GM21576 (cell line): ENCODE measurements around the gene THADA.

Experiments used
- ATAC-seq: cut with Tn5 transposase; IDR thresholded peaks from one replicate; pipeline ENCODE4 v1.9.1; 2021; ENCODE audit warnings: mild to moderate bottlenecking, moderate library complexity; ENCODE audit not compliant: unreplicated experiment

The THADA gene

GRCh38 chr2:43361286-43361685 is 234.6 kb downstream of the THADA start:
- ATAC-seq: no peak

DNA sequence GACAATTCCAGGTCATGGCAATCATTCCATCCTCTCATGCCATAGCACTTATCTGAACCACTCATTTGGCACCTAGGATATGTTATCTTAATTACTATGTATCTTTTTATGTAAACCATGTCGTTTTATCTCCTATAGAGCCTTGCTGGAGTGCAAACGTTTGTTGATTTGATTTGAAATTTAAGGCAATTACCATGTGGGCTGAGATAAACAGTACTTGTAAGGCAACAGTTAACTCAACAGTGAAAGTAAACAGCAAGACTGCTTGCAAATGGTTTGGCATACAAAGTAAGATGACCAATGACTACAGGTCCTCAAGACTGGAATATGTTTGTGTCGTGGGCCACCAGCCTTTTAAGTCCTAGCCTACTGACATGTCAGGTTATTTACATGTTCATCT is 235.7 kb downstream of the THADA start:
- ATAC-seq: no peak

- ATAC-seq: no peak
Observed at GRCh38 chr2:43358410-43359201, 237.2 kb downstream of the THADA start.

- no peak for ATAC-seq
Observed at GRCh38 chr2:43356774-43357173, 239.1 kb downstream of the THADA start.

DNA sequence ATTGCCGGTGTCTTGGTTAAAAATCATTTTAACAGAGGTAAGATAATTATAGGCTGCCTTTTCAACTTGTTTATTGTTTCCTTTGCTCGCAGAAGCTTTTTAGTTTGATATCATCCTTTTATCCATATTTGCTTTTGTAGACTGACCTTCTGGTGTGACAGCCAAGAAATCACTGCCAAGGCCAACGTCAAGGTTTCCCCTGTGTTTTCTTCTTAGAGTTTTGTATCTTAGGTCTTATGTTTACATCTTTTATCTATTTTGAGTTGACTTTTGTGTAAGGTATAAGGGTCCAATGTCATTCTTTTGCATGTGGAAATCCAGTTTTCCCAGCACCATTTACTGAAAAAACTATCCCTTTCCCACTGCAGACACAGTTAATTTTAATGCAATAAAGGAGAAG is 240.4 kb downstream of the THADA start:
- ATAC-seq: no peak

- ATAC-seq: no peak
Observed at GRCh38 chr2:43349904-43350303, 245.9 kb downstream of the THADA start.

DNA sequence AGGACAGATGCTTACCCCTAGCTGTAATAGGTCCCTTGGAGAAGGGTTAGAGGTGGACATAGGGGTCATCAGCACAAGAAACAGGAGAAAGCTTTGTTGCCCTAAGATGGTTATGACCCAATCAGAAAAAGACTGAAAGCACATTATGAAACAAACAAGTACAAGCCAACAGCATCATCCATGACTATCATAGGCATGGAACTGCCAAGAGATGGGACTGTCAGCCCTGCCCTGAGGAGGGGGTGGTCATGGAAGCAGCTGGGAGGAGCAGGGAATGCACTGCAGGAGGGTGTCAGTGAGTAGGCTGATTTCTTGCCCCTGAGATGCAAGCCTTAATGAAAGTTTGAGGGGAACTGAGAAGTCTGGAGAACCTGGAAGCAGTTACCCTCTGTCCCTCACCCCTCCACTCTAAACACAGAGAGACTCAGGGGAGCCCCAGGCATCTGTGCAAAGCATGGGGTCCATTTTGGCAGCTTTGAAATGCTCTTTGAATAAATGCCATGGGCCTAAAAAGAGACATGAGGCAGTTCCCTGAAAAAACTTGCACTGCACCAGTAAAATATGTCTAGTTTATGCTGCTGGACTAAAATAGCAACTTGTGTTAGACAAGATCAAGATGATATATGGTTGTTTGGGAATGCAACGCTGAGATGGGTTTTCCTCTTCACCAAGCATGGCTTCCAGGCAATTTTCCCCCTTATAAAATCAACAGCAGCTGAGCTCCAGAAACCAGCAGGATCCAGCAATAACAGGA is 246.8 kb downstream of the THADA start:
- no peak for ATAC-seq

DNA sequence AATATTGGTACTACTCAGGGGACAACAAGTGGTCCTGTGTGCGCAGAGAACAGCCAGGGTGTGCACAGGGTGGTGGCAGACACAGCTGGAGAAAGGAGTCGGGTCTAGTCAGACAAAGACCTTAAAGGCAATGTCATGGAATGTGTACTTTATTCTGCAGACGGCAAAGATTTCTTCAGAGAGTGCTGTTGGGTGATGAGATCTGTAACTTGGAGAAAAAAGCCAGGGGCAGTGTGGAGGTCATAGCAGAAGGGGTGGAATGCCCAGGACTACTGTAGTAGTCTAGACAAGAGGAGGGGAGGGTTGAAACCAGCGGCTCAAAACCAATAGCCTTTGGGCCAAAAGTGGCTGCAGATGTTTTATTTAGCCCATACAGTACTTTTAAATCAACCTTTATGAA is 248.1 kb downstream of the THADA start:
- ATAC-seq: no peak

DNA sequence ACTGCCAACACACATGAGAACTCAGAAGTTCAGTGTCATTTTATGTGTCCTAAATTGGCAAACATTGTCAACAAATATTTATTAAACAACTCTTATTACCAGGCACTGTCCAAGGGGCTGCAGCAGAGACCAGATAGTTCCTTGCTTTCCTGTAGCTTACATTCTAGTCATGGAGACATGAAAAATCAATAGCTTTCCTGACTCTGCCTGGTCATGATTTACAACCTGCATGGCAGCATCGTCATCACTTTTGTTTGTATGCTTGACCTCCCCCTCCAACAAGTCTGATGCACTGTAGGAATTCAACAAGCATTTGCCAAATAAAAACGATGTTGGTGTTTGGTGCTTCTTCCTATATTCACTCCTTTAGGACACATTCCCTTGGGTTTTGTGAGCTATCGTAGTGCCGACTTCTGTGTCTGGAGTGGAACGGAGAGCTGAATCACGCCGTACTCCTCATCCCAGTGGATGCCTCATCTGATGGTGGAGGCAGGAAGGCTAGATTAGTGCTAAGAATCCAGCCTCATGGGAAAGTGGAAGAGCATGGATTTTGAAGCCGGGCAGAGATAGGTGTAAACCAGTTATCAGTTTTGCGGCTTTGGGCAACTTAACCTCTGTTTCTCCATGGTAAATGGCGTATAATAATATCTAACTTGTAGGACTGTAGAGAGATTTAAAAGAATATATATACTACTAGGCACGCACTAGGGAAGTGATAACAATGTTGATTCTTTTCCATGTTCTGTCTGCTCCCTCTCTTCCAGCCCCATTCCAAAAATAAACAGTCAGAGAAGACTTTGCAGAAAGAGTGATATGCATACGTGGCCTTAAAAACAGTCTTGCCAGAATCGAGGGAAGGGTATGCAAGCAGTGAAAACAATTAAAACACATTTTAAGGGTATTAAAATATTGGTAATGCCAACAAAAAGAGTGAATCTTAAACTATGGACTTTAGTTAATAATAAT is 249.0 kb downstream of the THADA start:
- no peak for ATAC-seq

DNA sequence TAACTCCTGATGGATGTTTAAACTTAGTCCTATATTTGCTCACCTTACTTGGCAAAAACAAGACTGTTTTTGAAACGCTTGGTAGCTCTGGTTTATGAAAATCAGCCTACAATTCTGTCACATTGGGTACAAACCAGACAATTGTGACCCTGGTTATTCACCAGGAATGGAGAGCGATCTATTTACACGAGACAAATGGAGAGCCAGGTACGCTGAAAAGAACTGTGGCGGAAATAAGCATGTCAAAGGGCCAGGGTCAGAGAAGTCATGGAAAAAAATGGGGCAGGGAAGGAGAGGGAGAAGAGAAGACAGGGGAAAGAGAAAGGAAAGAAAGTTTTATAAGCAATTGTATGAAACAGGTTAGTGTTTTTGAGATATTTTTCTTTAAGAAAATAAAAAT is 250.0 kb downstream of the THADA start:
- no peak for ATAC-seq

DNA sequence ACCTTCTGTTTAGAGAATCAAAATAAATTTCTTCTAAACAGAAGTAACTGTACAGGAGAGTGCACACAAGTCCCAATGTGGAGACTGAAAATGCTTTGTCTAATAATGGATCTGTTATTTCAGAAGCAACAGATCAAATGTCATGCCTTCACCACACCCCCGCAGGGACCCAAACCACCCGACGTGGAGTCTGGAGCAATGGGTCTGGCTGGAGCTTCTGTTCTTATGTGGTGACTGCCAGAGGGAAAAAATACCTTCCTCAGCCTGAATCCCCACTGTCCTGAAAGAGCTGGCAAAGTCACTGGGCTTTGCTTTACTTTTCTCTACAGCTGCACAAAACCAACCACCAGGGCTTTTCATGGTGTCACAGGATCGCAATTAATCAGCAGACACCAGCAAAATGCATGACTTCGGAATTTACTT is 250.4 kb downstream of the THADA start:
- no peak for ATAC-seq

DNA sequence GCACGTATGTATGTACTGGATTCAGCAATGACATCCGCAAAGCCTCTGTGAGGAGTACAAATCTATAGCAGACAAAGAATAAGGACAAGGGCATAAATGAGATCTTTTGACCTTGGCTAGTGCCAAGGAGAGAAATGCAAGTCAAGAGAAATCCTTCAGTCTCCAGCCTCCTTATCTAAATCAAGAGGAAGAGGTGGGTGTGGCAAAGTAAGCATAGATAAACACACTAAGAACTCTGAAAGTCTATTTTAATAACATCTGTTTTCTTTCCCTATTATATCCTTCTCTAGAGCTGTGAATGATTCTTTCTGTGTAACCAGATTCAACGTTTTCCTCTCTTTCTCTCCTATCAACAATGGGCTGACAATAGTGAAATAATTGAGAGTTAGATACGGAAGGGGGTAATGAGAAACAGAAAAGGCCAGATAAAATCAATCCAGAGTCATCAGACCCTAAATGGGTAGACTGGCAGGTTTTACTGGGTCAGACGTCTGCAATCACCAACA is 250.9 kb downstream of the THADA start:
- no peak for ATAC-seq

DNA sequence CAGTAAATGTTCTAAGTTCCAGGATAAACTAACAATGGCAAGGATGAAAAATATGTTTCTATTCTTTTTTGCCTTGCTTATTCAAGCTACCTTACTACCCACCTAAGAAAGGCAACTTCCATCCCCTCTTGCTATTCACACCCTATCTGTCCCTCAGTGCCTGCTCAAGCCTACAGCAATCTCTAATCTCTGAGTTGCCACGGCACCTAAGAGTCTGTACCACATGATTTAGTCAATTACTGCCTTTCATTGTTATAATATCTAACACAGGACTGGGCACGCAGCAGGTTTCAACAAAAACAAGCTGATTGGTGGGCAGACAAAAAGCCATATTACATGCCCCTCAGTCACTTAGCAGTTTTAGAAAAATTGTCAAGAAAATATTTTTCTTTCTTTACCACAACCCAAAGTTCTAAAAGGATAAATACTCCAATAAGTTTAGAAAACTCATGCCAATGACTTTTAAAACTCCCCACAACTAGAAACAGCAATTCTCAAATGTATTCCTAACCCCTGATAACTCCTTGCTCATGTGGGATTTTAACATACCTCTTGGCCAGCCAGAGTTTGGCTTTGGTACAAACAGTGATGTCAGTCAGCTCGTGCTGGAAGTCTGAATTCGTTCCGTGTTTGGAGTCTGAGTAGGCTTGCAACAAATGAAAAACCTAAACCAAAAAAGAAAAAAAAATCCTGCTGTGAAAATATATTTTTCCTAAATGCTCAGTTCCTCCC is 252.1 kb downstream of the THADA start:
- ATAC-seq: no peak

- no peak for ATAC-seq
Observed at GRCh38 chr2:43341959-43342757, 253.7 kb downstream of the THADA start.

- no peak for ATAC-seq
Observed at GRCh38 chr2:43340945-43341356, 254.9 kb downstream of the THADA start.

DNA sequence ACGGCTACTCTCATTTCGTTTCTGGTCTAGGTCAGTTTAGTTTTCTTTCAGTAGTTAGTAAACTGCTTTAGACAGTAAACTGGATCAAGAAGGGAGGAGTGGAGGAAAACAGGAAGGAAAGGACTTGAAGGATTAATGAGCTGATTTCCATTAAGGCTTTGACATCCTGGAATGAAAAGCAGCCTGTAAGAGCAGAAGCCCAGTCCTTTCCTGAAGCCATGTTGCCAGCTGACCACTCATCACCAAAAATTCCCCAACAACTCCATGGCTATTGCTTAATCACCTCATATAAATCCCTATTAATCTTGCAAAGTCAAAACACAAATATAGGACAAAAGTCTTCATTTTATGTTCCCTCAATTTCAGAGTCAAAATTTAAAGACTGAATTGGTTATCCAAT is 255.8 kb downstream of the THADA start:
- no peak for ATAC-seq

GRCh38 chr2:43333656-43334144 is 262.1 kb downstream of the THADA start:
- no peak for ATAC-seq

DNA sequence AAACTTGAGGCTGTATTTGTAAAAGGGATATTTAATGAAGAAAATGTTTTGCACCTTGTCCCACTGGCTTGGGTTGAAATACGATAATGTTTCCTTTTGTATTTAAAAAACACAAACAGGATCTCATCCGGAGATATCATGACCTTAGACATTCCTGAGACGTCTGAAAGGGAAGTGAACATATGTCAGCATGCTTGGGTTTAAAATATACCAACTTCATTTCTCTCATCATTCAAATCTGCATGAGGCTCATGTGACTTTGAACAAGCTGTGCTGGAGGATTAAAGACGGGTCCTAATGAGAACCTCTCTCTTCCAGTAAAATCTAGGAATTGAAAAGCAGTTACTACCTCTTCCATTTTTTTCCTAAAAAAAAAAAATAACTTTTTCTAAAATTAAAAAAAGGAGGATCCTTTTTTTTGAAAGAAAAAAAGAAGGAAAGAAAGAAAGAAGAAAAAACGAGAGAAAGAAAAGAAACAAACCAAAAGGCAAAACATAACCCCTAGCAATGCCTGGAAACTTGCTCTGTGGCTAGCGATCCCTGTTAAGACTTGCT is 262.7 kb downstream of the THADA start:
- no peak for ATAC-seq

GRCh38 chr2:43332653-43333052 is 263.2 kb downstream of the THADA start:
- no peak for ATAC-seq
